NCI-H1092 (cell line): ENCODE results near the gene C1R.

Source experiments
- DNase-seq: peaks from one replicate; lab custom pipeline; 2025; lab: John Stamatoyannopoulos, UW

C1R gene

GRCh38 chr12:7099290-7099996 lies 7.2 kb upstream of the C1R start:
- DNase-seq, result no peak

DNA sequence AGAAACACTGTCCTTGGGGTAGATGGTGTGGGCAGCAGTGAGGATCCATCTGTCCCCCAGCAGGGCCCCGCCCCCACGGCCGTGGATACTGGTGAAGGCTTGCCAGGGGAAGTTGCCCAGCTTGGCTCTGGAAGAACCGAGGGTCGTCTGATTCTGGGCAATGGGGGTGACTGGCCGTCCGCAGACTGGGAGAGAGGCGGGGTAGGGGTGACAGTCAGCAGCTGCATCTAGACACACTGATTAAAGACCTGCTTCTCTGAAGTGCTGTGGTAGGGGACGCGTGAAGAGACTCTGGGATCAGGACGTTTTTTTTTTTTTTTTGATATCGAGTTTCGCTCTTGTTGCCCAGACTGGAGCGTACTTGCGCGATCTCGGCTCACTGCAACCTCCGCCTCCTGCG lies 4.7 kb upstream of the C1R start:
- DNase-seq, result no peak

DNA sequence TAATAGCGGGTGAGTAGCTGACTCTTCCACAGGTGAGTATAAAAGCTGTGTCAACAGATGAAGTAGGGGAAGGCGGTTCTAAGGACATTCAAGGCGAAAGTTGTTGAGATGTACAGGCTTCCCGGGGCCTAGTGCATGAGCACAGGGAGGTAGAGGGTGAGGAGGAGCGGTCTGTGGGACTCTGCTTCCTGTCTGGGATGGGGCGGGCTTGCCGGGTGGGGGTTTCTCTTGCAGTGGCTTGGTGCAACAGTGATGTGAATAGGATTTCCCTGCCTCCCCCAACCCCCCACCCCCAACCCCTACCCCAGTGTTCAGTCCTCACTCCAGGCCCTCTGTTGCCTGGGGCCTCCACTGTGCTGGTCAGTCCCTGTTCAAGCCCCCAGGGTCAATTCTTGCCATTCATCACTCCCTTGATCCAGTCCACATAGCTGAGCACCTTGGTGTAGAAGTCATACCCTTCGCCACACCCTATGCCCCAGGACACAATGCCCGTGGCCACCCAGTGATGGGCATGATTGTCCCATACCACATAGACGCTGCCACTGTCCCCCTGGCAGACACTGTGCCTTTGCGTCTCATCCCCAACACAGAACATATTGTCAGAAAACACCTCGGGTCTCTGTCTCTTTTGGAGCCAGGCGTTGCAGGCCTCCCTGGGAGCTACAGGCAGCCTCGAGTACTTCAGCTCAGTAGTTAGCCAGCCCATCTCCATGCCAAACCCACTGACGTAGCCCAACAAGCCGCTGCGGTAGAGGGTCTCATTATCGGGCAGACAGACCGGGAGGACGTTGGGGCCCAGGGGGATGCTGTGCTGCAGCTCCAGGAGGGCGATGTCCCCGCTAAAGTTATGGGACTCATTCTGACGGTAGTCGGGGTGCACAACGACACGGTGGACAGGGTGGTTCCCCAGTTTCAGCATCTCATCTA lies 4.0 kb upstream of the C1R start:
- no peak for DNase-seq

DNA sequence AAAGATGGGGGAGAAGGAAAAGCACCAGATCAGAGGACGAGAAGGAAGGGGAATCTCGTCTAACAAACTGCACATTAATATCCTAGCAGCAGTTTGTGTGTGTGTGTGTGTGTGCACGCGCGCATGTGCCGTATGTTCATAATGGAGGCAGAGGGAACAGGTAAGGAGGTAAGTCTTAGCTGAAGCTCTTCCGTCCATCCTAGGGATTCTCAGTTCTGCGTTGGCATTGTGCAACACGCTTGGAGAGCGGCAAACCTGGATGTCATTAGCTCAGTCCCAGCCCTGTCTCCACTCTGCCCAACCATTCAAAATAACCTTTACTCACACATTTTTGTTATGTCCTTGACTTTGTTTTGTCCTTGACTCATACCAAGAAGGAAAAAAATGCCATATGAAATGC lies 1.6 kb upstream of the C1R start:
- no peak for DNase-seq

DNA sequence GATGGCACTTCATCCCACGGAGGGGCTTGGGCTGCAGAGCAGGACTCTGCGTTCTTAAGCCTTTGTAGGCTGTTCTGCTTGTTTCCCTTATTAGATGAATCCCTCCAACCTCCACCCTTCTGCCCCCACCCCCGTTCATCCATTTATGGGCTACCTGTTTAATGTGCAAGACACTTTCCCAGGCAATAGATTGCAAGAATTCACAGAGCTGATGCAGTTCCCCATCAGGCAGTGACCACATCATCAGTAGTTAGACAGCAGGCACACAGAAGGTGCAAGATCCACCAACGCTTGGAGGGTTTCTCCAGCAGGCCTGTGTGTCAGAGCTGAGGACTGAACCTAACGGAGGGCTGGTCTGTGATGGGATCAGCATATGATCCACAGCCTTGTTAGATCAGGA lies 1.2 kb upstream of the C1R start:
- DNase-seq, result no peak

GRCh38 chr12:7092986-7093460 lies 778 bp upstream of the C1R start:
- DNase-seq, result no peak

- DNase-seq, result no peak
Observed at GRCh38 chr12:7091660-7092228, 501 bp downstream of the C1R start.

GRCh38 chr12:7091171-7091570 lies 1.1 kb downstream of the C1R start:
- no peak for DNase-seq

- no peak for DNase-seq
Observed at GRCh38 chr12:7090222-7090998, 1.8 kb downstream of the C1R start.

DNA sequence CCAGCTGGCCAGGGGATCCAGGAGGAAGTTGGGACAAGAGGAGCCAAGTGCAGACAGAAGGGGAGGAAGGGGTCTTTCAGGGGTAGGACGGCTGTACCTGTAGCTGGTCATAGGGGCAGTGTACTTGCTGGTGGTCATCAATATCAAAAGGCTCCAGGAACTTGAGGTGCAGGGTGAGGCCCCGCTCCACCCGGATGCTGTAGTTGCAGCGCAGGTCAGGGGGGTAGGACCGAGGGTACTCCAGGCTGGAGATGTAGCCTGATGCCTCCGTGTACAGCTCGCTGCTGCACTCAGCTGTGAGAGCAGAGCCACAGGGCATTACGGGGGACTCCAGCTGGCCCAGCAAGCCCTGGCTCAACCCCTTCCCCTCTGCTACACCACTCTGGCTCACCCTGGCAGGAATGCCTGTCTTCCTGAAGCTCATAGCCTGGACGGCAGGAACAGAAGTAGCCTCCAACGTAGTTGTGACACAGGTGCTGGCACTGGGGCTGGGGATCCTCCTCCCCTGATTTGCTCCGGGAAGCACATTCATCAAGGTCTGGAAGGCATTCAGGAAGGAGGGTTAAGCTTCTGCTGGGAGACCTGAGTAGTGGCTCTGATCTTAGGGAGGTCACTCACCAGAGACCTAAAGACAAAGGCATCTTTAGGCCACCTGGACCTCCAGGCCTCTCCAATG lies 2.9 kb downstream of the C1R start:
- DNase-seq, result no peak

GRCh38 chr12:7083125-7083524 lies 9.1 kb downstream of the C1R start:
- DNase-seq, result no peak

- DNase-seq, result no peak
Observed at GRCh38 chr12:7081037-7081436, 11.2 kb downstream of the C1R start.

GRCh38 chr12:7079826-7080125 lies 12.5 kb downstream of the C1R start:
- DNase-seq, result no peak

DNA sequence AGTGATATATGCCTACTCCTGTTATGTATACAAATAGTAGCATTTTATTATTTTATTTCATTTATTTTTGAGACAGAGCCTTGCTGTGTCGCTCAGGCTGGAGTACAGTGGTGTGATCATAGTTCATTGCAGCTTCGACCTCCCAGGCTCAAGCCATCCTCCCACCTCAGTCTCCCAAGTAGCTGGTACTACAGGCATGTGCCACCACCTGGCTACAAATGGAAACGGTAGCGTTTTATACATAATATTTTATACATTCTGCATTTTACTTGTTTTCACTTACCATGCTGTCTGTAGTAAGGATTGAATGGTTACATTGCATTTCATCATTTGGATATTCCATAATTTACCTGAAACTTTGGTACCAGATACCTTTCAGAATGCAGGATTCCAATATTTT lies 14.1 kb downstream of the C1R start:
- no peak for DNase-seq

DNA sequence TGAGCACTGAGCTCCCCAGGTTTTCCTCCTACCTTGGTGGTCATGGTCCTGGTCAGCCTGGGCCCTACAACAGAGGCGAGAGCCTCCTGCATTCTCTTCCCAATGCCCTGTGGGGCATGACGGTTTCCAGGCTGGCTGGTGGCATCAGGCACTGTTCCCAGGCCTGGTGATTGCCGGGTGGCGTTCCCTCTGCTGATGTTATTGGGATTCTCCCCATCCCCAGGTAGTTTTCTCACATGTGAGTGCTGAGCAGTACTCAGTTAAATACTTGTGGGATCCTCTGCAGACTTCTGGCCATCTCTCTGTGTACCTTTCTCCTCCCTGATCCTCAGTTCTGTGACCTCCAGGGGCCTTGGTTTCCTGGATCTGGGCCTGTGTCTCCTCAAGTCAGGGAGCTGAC lies 15.8 kb downstream of the C1R start:
- DNase-seq, result no peak

DNA sequence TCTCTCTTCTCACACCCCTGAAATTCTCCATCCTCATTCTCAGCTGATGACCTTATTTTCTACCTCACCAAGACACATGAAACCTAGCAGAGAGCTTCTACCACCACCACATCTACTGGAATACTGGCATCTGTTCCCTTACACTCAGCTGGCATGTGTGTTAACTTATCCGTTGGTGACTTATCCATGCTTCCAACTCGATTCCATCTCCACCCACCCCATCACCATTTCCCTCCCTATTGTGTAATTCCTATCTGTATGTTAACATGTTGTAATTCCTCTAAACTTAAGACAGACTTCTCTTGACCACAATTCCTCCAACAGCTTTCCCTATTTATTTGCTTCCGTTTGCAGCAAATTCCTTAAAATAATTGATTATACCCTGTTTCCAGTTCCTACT lies 16.3 kb downstream of the C1R start:
- no peak for DNase-seq

GRCh38 chr12:7075518-7075917 lies 16.7 kb downstream of the C1R start:
- DNase-seq, result no peak

- DNase-seq, result no peak
Observed at GRCh38 chr12:7073946-7074345, 18.3 kb downstream of the C1R start.

GRCh38 chr12:7072554-7072953 lies 19.7 kb downstream of the C1R start:
- DNase-seq, result no peak

DNA sequence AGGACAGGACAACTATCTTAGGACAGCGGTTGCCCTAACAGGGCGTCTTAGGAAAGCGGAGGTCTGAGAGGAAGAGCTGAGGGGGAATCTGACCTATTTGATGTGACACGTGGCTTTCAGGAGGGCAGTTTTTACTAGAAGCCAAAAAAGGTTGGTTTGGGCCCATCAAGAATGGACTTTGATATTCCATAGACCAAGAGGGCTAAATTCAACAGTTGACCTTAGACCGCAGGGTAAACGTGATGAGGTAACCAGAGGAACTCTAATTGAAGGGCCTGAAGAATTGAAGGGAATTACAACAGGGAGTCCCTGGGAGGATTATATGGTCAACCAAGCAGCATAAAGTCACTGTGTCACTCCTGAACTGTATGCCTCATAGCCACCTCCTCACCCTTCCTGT lies 20.2 kb downstream of the C1R start:
- no peak for DNase-seq

DNA sequence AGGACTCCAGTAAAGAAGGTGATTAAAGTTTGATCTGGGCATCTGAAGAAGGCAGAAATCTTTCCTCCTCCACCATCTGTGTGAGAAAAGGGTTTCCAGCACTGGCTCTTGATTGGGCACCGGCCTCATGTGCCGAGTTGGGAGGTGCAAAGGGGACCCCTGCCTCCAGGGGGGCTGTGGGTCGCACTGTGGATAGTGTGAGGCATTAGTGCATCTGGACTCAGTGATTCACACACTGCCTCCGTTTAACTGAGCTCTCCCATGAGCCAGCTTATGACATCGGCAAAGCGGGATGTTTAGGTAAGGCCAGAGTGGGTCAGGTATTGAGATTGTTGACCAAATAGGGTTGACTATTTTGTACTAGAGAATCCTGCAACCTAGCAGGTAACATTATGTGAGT lies 22.9 kb downstream of the C1R start:
- no peak for DNase-seq

DNA sequence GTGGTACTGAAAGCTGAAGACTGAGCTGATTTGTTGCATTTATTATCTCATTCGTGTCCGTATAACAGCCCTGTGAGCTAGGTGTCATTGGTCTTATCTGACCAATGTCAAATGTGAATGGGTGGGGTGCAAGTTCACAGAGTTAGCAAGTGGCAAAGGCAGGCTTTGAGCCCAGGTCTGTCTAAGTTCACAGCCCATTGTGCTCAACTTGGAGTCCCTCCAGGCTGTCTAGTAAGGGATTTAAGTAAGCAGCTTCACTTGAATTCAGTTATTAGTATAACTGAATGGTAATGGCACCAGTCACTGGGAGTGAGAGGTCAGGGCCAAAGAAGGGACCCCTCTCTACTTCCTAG lies 23.3 kb downstream of the C1R start:
- no peak for DNase-seq
